ENCODE measurements around the gene DTWD1.
"Not testable (repeated sequence)": the region's sequence is repeated elsewhere in the genome, so short reads cannot be mapped to it uniquely, and the experiment has no call there.

DTWD1 gene, protein sequence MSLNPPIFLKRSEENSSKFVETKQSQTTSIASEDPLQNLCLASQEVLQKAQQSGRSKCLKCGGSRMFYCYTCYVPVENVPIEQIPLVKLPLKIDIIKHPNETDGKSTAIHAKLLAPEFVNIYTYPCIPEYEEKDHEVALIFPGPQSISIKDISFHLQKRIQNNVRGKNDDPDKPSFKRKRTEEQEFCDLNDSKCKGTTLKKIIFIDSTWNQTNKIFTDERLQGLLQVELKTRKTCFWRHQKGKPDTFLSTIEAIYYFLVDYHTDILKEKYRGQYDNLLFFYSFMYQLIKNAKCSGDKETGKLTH

DNA sequence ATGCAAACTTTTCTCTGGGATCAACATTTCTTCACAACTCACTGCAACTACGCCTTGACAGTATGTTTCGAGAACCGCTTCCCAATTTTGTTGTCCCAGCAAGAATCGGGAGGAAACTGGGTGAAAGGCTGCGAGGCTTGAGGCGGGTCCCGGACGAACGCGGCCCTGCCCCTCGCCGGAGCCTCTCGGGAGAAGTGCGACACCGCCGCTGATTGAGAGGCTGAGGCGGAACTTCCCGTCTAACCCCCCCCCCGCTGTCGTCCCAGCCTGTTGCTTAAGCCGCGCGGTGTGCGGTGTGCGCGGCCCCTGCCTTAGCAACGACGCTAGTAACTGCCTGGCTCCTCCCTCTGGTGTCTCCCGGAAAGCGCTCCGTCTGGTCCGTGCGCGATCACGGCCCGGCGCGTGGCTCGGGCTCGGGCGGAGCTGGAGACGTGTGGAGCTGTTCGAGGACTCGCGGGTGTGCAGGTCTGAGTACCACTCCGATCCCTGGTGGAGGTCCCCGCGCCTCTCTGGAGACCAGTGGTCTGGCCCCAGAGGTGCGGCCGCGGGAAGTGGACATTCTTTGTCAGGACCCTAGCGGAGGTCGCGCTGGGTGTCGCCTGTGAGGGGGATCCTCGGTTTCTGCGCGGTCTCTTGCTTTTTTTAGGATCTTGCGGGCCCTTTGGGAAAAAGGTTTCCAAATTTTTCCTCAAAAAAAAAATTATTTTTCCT is at the start of gene DTWD1, which contains the start of gene FAM227B:
DTWD1 (plus strand) TSS at position 391 of the 711 bp plus-strand sequence. CDS start 4,120 bp downstream, outside the sequence.
FAM227B (minus strand) TSS at position 161 of the 711 bp plus-strand sequence. CDS start 5,647 bp downstream, outside the sequence.
- DNase-seq (ENCODE audit: low read depth, low spot score): peak; percentile 99

DNA sequence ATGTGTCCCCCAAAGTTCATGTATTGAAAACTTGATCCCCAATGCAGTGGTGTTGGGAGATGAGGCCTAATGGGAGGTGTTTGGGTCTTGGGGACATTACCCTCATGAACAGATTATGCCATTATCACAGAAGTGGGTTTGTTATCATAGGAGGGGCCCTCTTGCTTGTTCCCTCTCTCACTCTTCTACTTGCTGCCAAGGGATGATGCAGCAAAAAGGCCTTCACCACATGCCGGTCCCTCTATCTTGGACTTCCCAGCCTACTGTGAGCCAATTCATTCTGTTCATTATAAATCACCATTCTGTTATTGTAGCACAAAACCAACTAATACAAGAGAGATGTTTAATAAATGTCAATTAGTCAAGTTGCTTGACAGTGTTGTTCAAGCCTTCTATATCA is 47.4 kb upstream of the DTWD1 start:
- no peak for DNase-seq (ENCODE audit: low read depth, low spot score)

DNA sequence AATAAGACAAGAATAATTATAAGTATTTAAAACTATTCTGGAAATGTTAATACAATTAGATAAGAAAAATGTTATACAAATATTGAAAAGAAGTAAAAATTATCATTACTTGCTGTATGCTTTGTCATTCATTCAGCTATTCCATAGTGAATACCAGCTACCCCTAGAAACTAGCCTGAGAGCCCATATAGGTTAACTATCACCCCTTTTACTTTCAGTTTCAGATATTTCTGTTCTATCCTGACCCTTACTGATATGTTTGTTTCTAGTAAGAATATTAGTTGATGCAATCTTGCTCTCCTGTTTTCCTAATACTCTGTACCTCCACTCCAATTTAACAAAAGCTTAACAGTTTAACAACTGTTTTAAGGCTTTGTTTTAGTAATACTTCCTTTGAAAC is 31.8 kb upstream of the DTWD1 start:
- no peak for DNase-seq (ENCODE audit: low read depth, low spot score)

DNA sequence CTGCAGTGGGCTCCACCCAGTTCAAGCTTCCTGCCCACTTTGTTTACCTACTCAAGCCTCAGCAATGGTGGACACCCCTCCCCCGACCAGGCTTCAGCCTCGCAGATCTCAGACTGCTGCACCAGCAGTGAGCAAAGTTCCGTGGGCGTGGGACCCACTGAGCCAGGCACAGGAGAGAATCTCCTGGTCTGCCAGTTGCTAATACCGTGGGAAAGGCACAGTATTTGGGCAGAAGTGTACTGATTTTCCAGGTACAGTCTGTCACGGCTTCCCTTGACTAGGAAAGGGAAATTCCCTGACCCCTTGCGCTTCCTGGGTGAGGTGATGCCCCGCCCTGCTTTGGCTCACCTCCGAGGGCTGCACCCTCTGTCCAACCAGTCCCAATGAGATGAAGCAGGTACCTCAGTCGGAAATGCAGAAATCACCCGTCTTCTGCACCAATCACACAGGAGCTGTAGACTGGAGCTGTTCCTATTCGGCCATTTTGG is 28.0 kb upstream of the DTWD1 start:
- not testable (repeated sequence) for DNase-seq (ENCODE audit: low read depth, low spot score)

DNA sequence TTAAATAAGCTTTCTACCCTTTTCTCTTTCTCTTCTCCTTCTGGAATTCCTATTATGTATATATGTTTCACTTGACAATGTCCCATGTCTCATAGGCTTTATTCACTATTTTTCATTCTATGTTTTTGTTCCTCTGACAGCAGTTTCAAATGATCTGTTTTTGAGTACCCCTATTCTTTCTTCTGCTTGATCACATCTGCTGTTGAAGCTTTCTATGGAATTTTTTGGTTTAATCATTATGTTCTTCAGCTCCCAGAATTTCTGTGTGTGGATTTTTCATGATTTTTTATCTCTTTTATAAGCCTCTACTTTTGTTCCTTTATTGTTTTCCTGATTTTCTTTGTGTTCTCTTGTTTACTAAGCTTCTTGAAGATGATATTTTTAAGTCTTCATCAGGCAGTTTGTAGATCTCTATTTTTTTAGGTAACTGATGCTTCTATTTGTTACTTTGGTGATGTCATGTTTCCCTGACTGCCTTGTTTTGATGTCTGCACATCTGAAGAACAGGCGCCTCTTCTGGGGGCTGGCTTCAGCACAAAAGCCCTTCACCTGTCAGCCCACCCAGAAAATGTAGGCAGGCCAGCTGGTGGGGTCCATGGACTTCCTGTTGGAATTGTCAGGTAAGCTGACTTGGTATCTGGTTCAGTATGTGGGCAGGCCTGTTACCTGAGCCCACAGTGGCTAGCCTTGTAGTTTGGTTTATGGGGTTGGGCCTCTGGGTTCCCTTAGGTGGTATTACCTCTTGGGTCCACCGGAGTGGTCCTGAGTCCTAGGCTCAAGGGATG is 16.0 kb upstream of the DTWD1 start:
- DNase-seq (ENCODE audit: low read depth, low spot score): no peak

DNA sequence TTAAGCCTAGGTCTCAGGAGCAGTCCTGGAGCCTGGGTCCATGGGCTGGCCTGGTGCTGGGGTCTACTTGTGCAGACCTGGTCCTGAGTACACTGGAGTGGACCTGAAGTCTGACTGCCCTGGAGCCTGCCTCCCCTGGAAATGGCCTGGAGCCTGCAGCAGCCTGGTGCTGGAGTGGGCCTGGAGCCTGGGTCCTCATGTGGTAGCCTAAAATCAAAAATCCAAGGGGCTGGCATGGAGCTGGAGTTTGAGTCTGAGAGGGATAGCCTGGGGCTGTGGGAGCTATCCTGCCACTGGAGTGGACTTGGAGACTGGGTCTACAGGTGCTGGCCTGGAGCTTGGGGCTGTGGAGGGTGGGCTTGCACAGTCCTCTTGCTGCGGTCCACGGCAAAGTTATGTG is 15.3 kb upstream of the DTWD1 start:
- DNase-seq (ENCODE audit: low read depth, low spot score): no peak

DNA sequence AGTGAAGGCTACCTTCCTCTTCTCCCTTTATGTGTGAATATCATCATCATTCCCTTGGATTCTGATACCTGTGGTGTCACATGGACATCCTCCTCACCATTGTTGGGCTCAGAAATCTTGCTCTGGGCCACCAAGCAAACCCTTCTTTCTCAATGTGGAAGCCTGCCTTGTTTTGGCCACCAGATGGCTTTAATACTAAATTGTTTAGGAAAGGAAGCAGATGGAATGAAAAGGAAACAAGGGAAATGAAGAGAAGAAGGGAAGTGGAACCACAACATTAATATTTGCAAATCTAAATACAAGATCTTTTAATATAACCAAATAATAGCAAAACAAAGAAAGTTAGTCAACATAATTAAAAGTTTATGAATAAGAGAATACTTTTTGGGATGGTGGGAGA is 14.3 kb upstream of the DTWD1 start:
- no peak for DNase-seq (ENCODE audit: low read depth, low spot score)

DNA sequence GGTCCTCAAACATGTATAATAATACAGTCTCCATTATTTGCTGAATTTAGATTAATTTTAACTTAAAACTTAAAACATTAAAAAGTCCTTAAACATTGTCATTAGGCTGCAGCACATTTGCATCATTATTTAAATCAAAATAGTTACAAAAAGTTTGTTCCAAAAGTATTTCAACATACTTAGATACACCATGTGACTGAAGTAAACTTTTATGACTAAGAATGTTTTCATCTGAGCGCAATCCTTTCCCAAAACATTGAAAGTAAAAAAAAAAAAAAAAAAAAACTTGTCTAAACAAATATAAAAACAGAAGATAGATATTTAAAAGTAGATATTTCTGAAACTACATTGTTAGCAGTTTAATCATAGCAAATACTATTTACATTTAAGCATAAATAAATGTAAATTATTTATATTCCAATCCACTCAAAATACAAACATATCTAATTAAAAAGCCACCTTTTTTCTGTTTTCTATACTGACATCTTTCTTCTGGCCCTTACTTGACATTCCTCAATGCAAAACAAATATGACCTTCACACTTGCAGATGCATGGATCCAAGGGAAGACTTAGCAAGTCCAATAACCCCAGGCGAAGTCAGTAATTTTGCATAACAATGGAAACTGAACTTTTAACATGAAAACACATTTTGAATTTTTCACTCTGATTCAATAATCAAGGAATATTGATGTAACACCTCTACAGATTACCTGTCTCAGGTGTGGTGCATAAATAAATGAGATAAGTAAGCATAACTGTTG is 10.5 kb upstream of the DTWD1 start:
- no peak for DNase-seq (ENCODE audit: low read depth, low spot score)

DNA sequence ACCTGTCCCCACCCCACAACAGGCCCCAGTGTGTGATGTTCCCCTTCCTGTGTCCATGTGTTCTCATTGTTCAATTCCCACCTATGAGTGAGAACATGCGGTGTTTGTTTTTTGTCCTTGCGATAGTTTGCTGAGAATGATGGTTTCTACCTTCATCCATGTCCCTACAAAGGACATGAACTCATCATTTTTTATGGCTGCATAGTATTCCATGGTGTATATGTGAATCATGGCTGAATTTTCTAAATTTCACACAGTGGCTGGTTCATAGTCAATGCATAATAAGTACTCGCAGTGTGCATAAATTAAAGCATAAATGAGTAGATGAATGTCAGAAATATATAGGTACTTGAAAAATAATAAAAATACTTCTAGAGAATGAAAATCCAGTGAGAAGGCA is 8.6 kb upstream of the DTWD1 start:
- not testable (repeated sequence) for DNase-seq (ENCODE audit: low read depth, low spot score)

DNA sequence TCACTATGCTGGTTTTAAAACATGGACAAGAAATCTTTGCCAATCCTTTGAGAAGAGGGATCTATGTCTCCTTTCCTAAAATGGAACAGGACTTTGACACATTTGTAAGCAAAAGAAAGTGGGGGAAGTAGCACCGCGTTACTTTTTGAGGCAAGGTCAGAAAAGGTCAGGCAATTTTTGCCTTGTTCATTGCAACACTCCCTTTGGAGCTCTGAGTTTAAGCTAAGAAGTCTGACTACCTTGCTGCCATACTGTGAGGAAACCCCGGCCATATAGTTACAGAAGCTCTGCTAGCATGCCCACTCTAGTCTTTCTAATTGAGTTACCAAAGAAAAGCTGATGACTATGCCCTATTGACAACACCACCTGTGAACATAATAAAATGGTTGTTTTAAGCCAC is 1.6 kb upstream of the DTWD1 start:
- DNase-seq (ENCODE audit: low read depth, low spot score): no peak

DNA sequence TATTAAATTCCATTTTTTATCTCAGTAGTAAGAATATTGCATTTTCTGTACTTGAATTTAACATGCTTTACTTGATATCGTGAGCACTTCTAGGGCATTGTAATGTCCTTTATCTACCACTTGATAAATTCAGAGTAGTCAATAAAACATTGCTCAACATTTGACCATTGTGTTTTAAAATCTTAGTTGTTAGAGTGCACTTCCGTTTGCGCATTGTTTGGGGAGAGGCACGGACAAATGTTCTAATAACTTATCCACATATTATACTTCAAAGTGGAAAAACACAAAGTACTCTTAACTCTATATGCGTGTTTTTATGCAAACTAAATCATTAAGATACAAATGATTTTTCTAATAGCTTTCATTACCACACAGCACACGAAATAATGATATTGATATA is 649 bp upstream of the DTWD1 start:
- peak; percentile 30 for DNase-seq (ENCODE audit: low read depth, low spot score)

DNA sequence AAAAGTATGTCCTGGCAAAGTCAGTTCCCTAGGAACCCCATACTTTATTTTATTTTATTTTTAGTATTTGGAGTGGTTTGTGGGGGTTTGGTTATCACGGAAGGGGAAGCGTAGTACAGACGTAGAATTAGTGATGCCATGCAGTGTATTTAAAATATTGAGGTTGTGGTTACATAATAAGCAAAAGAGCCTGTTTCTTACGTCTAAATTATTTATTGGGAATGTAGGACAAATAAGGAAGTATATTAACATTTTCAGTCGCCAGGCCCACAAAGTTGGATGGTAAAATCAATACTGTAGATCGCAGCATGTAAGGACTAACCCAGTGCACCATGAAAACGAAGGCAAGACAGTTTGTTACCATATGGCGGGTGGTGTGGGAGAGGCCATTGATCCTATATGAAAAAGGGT is 558 bp downstream of the DTWD1 start:
- DNase-seq (ENCODE audit: low read depth, low spot score): peak; percentile 20

DNA sequence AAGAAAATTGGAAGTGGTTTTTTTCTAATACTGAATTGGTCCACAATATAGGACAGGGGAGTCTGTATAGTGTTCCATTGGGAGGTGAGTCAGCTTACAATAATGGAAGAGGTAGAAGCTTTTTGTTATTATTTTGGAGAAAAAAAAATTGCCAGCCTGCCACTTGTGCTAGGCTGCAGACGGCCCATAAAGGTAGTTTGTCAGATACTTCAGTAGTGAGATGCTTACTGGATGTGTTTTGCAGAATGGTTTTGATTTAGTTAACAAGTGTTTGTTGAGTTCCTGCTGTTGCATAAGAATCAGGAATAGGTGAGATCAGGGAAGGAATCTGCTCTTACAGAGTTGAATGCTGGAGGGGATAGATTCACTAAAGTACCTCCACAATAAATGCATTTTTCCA is 1.0 kb downstream of the DTWD1 start:
- DNase-seq (ENCODE audit: low read depth, low spot score): no peak

DNA sequence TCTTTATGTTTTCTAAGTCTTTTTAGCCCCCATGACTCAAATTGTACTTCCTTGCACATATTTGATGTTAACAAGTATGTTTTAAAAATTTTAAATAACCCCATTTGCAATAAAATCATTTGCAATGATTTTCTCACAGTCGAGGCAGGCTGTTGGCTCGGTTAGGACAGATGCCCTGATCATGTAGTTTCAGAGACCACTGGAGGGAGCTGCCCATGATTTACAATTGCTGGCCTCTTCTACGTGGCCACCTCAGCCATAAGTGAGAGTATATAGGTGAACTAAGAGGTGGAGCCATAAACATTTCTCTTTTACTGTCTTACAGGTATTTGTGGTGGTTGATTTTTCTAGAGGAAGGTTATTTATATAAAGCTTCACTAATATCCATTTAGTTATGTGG is 1.7 kb downstream of the DTWD1 start:
- DNase-seq (ENCODE audit: low read depth, low spot score): no peak

DNA sequence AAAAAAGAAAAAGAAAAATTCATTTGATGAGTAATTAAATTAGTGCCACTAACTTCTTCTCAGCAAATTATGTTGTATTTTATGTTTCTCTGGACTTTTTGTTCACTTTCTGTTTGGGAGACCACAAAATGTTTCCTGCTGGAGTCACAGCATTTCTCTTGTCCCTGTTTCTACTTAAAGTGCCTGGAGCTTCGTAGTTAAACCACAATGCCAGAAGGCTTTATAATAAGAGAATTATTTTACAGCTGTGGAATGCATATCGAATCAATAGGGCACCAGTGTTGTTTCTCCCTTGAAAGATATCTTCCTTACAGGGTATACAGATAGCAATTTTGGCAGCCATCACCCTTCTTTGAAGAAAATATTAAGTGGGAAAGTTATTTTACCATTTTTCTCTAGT is 3.2 kb downstream of the DTWD1 start:
- peak; percentile 76 for DNase-seq (ENCODE audit: low read depth, low spot score)

DNA sequence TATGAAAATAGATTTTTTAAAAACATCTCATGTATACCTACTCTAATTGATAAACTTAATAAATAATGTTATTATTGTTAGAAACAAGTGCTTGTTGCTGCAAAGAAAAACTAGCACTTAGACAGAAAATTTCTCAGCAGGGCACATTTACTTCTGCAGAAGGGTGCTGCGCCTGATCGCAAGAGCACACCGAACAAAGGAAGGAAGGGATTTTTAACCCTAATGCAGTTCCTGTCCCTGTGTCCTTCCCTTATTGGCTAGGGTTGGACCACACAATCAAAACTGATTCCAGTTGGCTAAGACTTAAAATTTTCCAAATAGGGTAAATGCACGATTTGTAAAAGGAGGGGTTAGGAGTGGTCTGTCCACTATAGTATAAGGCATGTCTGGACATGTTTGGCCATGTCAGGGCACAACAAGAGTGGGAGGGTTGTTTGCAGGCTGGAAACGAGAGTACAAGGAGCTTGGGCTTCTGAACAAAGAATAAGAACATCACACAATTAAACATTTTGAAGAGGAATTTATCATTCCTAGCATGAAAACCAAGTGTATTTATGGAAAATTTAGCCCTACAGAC is 4.7 kb downstream of the DTWD1 start:
- no peak for DNase-seq (ENCODE audit: low read depth, low spot score)

DNA sequence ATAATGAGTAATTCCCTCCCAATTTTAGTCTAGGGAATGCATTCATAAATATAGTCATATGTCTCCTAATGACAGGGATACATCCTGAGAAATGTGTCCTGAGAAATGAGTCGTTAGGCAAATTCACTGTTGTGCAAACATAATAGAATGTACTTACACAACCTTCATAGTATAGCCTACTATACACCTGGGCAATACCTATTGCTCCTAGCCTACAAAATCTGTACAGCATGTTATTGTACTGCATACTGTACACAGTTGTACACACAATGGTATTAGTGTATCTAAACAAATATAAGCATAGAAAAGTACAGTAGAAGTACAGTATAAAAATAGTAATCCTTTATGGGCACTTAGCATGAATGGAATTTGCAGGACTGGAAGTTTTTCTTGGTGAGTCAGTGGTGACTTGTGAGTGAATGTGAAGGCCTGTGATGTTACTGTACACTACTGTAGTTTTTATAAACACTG is 6.6 kb downstream of the DTWD1 start:
- peak; percentile 74 for DNase-seq (ENCODE audit: low read depth, low spot score)

DNA sequence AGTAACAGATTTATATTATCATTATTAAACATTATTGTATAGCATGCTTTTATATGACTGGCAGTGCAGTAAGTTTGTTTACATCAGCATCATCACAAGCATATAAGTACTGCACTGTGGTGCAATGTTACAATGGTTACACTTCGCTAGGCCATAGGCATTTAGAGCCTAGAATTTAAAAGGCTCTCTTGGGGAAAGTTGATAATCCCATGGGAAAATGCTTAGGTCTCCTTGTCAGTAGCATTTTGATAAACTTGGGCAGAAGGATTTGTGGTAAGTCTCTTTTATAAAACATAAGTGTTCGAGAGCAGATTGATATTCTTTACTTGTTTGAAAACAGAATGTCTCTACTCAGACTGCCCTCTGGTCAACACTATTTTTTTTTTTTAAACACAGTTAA is 7.5 kb downstream of the DTWD1 start:
- no peak for DNase-seq (ENCODE audit: low read depth, low spot score)

DNA sequence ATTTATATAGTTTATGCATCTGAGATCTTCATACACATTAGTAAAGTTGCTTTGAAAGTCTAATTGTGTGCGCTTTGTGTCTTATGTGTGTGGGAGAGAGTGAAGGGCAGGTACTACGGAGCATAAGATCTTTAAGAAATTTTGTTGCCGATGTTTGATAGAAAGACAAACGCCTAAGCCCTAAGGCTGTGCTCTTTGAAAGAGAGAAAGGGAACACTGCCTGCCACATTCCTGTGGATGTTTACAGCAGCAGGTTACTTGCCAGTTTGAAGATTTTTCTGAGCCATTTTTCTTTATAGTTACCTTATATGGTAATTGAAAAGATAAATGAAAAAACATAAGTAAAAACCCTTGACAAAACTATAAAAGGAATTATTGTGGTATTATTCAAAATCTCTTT is 17.0 kb downstream of the DTWD1 start:
- DNase-seq (ENCODE audit: low read depth, low spot score): peak; percentile 46

DNA sequence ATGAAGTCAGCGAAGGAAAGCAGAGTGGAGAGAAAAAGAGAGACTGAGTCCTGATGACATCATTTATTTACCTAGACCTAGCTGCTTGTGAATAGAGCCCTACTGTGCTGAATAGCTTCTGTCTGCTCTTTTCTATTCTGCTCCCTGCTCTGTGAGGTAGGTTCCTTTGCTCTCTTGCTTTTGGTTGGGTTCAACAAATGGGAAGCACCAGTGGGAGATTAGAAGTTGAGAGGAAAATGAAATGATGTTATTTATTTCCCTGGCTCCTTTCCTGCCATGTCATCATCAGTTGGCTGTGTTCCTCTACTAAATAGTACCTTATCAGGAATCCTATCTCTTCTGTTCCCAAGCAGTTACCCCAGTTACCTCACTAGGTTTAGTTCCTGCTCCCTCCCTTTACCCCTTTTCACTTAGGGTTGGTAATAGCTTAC is 23.5 kb downstream of the DTWD1 start:
- DNase-seq (ENCODE audit: low read depth, low spot score): no peak

DNA sequence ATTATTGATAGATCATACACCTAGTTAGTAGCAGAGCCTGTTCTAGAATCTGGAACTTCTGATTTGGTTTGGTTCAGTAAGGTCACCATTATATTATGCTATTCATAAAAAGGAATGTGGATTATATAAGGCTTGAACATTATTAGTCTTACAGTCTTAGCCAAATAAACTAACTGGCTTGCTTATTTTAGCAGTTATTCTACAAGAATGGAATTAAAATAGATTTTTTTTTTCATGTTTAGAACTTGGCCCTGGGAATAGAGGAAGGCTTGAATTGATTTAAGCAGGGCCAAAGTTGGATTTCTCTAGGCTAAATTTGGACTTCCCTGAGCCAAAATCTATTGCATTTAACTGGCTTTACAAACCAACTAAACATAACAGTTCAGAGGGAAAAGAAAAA is 24.4 kb downstream of the DTWD1 start:
- no peak for DNase-seq (ENCODE audit: low read depth, low spot score)
